Parathyroid adenoma (tissue), 2 donors: ENCODE results near the gene IGDCC3.

Experiments used
- H2AFZ ChIP-seq: fragments of 300-600 bp; sonication (generic); one replicate; pipeline ENCODE4 v1.7.0; 2017; ENCODE audit warnings: antibody characterized with exemption, mild to moderate bottlenecking
- H3K27ac ChIP-seq: fragments of 300-600 bp; sonication (generic); one replicate; pipeline ENCODE4 v1.7.0; 2017
- H3K27me3 ChIP-seq: fragments of 300-600 bp; sonication (generic); one replicate; pipeline ENCODE4 v1.7.0; 2017; ENCODE audit warnings: low read length; ENCODE audit not compliant: control insufficient read depth, insufficient read depth
- H3K36me3 ChIP-seq: fragments of 300-600 bp; sonication (generic); one replicate; pipeline ENCODE4 v1.7.0; 2017; ENCODE audit warnings: low read length; ENCODE audit not compliant: control insufficient read depth, insufficient read depth
- H3K4me1 ChIP-seq: fragments of 300-600 bp; sonication (generic); one replicate; pipeline ENCODE4 v1.7.0; 2017; ENCODE audit warnings: control low read depth
- H3K4me2 ChIP-seq: fragments of 300-600 bp; sonication (generic); one replicate; pipeline ENCODE4 v1.7.0; 2017; ENCODE audit warnings: low read length
- H3K4me3 ChIP-seq: fragments of 300-600 bp; sonication (generic); one replicate; pipeline ENCODE4 v1.7.0; 2017; ENCODE audit warnings: low read depth, low read length
- H3K79me2 ChIP-seq: fragments of 300-600 bp; sonication (generic); one replicate; pipeline ENCODE4 v1.7.0; 2017; ENCODE audit warnings: control low read depth
- H3K9ac ChIP-seq: fragments of 300-600 bp; sonication (generic); one replicate; pipeline ENCODE4 v1.7.0; 2017; ENCODE audit warnings: mild to moderate bottlenecking
- H3K9me3 ChIP-seq: fragments of 300-600 bp; sonication (generic); one replicate; pipeline ENCODE4 v1.7.0; 2017; ENCODE audit warnings: low read length; ENCODE audit not compliant: control insufficient read depth
- TF ChIP-seq, protein P1 (sequence below): fragments of 300-600 bp; sonication (generic); IDR thresholded peaks from one replicate; pipeline ENCODE4 v1.7.0; 2017; ENCODE audit warnings: antibody characterized with exemption, mild to moderate bottlenecking
- donor health status: primary hyperparathyroidism.

IGDCC3 gene

DNA sequence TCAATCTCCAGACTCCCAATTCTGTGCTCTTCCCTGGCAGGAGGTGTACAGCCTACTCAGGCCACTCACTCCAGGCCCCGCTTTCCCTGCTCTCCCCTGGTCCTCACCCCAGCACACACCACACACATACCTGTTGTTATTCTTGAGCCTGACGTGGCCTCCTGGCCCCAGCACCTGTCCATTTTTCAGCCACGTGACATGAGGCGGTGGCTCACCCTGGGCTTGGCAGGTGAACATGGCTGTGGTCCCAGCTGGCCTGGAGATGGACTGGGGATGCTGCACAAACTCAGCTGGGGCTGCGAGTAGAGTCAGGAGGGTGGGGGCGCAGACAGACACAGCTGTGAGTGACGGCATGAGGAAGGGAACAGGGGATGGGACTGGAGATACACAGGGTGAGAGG is 46.0 kb downstream of the IGDCC3 start:
- H3K4me1 ChIP-seq: peaks cover 2% of the 10 kb centered on the region
- H3K27ac ChIP-seq: no peak overlapping the region
- no peaks in the 10 kb centered on the region for H3K36me3 ChIP-seq
- H3K79me2 ChIP-seq: no peaks in the 10 kb centered on the region
- no peaks in the 10 kb centered on the region for H3K9me3 ChIP-seq
- H3K4me2 ChIP-seq: no peak overlapping the region
- TF ChIP-seq, protein P1, sequence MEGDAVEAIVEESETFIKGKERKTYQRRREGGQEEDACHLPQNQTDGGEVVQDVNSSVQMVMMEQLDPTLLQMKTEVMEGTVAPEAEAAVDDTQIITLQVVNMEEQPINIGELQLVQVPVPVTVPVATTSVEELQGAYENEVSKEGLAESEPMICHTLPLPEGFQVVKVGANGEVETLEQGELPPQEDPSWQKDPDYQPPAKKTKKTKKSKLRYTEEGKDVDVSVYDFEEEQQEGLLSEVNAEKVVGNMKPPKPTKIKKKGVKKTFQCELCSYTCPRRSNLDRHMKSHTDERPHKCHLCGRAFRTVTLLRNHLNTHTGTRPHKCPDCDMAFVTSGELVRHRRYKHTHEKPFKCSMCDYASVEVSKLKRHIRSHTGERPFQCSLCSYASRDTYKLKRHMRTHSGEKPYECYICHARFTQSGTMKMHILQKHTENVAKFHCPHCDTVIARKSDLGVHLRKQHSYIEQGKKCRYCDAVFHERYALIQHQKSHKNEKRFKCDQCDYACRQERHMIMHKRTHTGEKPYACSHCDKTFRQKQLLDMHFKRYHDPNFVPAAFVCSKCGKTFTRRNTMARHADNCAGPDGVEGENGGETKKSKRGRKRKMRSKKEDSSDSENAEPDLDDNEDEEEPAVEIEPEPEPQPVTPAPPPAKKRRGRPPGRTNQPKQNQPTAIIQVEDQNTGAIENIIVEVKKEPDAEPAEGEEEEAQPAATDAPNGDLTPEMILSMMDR: no peak
- H2AFZ ChIP-seq: no peak overlapping the region
- H3K4me3 ChIP-seq: no peak overlapping the region
- no peaks in the 10 kb centered on the region for H3K27me3 ChIP-seq
- no peak overlapping the region for H3K9ac ChIP-seq

- H3K27ac ChIP-seq: no peak overlapping the region
- no peak overlapping the region for H3K4me3 ChIP-seq
- no peaks in the 10 kb centered on the region for H3K36me3 ChIP-seq
- no peaks in the 10 kb centered on the region for H3K27me3 ChIP-seq
- no peak overlapping the region for H3K9ac ChIP-seq
- TF ChIP-seq, protein P1: no peak
- no peak overlapping the region for H2AFZ ChIP-seq
- H3K4me1 ChIP-seq: peaks cover 5% of the 10 kb centered on the region
- H3K79me2 ChIP-seq: no peaks in the 10 kb centered on the region
- no peak overlapping the region for H3K4me2 ChIP-seq
- no peaks in the 10 kb centered on the region for H3K9me3 ChIP-seq
These were observed 46.7 kb downstream of the IGDCC3 start for GRCh38 chr15:65330934-65331645.

- no peaks in the 10 kb centered on the region for H3K9me3 ChIP-seq
- no peak overlapping the region for H3K27ac ChIP-seq
- H3K4me3 ChIP-seq: no peak overlapping the region
- H3K27me3 ChIP-seq: no peaks in the 10 kb centered on the region
- no peaks in the 10 kb centered on the region for H3K79me2 ChIP-seq
- no peak overlapping the region for H3K9ac ChIP-seq
- H3K4me1 ChIP-seq: peaks cover 5% of the 10 kb centered on the region
- H3K36me3 ChIP-seq: no peaks in the 10 kb centered on the region
- no peak overlapping the region for H3K4me2 ChIP-seq
- no peak overlapping the region for H2AFZ ChIP-seq
- TF ChIP-seq, protein P1: no peak
These were observed 47.6 kb downstream of the IGDCC3 start for GRCh38 chr15:65329984-65330735.

GRCh38 chr15:65329288-65329983 is 48.4 kb downstream of the IGDCC3 start:
- H3K9me3 ChIP-seq: no peaks in the 10 kb centered on the region
- no peaks in the 10 kb centered on the region for H3K79me2 ChIP-seq
- no peak overlapping the region for H2AFZ ChIP-seq
- no peak overlapping the region for H3K4me3 ChIP-seq
- H3K4me2 ChIP-seq: no peak overlapping the region
- H3K36me3 ChIP-seq: no peaks in the 10 kb centered on the region
- no peak overlapping the region for H3K27ac ChIP-seq
- H3K4me1 ChIP-seq: peaks cover 5% of the 10 kb centered on the region
- H3K27me3 ChIP-seq: no peaks in the 10 kb centered on the region
- H3K9ac ChIP-seq: no peak overlapping the region
- TF ChIP-seq, protein P1: no peak
